Measurements from ENCODE around the gene ALK.

Gene ALK

GRCh38 chr2:29697715-29698114 is 223.7 kb downstream of the ALK start:
- H3K4me1 Mint-ChIP-seq = peaks cover 2% of the 10 kb centered on the region
- H3K27ac Mint-ChIP-seq = no peak overlapping the region
- H3K4me3 Mint-ChIP-seq = no peak overlapping the region
- H3K9me3 Mint-ChIP-seq = no peaks in the 10 kb centered on the region
- peaks cover 2% of the 10 kb centered on the region for H3K27me3 Mint-ChIP-seq
- no peaks in the 10 kb centered on the region for H3K36me3 Mint-ChIP-seq (ENCODE audit: low read depth)
- ATAC-seq (no peak), DNase-seq (no peak)

- no peaks in the 10 kb centered on the region for H3K36me3 Mint-ChIP-seq (ENCODE audit: low read depth)
- ATAC-seq (no peak), DNase-seq (no peak)
- H3K4me1 Mint-ChIP-seq = peaks cover 2% of the 10 kb centered on the region
- no peaks in the 10 kb centered on the region for H3K9me3 Mint-ChIP-seq
- peaks cover 2% of the 10 kb centered on the region for H3K27me3 Mint-ChIP-seq
- no peak overlapping the region for H3K4me3 Mint-ChIP-seq
- no peak overlapping the region for H3K27ac Mint-ChIP-seq
Observed at GRCh38 chr2:29697181-29697580, 224.2 kb downstream of the ALK start.

- no peaks in the 10 kb centered on the region for H3K4me1 Mint-ChIP-seq
- ATAC-seq (no peak), DNase-seq (no peak)
- no peaks in the 10 kb centered on the region for H3K9me3 Mint-ChIP-seq
- H3K27me3 Mint-ChIP-seq = peaks cover 2% of the 10 kb centered on the region
- no peak overlapping the region for H3K27ac Mint-ChIP-seq
- no peak overlapping the region for H3K4me3 Mint-ChIP-seq
- no peaks in the 10 kb centered on the region for H3K36me3 Mint-ChIP-seq (ENCODE audit: low read depth)
Observed at GRCh38 chr2:29694741-29695140, 226.6 kb downstream of the ALK start.

GRCh38 chr2:29691391-29691950 is 229.9 kb downstream of the ALK start:
- H3K36me3 Mint-ChIP-seq (ENCODE audit: low read depth) = no peaks in the 10 kb centered on the region
- H3K4me3 Mint-ChIP-seq = no peak overlapping the region
- no peak overlapping the region for H3K27ac Mint-ChIP-seq
- ATAC-seq (no peak), DNase-seq (no peak)
- H3K27me3 Mint-ChIP-seq = peaks cover 4% of the 10 kb centered on the region
- H3K9me3 Mint-ChIP-seq = no peaks in the 10 kb centered on the region
- no peaks in the 10 kb centered on the region for H3K4me1 Mint-ChIP-seq

- DNase-seq (no peak), ATAC-seq (no peak)
- no peaks in the 10 kb centered on the region for H3K36me3 Mint-ChIP-seq (ENCODE audit: low read depth)
- no peak overlapping the region for H3K27ac Mint-ChIP-seq
- H3K9me3 Mint-ChIP-seq = no peaks in the 10 kb centered on the region
- H3K4me3 Mint-ChIP-seq = no peak overlapping the region
- H3K4me1 Mint-ChIP-seq = no peaks in the 10 kb centered on the region
- H3K27me3 Mint-ChIP-seq = peaks cover 9% of the 10 kb centered on the region
Observed at GRCh38 chr2:29689666-29690065, 231.7 kb downstream of the ALK start.

GRCh38 chr2:29688429-29688828 is 233.0 kb downstream of the ALK start:
- Mint-ChIP-seq H3K4me3 (no peak overlapping the region), H3K4me1 (no peaks in the 10 kb centered on the region), H3K27ac (no peak overlapping the region), H3K27me3 (peaks cover 9% of the 10 kb centered on the region), H3K9me3 (no peaks in the 10 kb centered on the region), H3K36me3 (ENCODE audit: low read depth) (no peaks in the 10 kb centered on the region)
- no peak for ATAC-seq
- DNase-seq = no peak

GRCh38 chr2:29687121-29687520 is 234.3 kb downstream of the ALK start:
- H3K4me1 Mint-ChIP-seq = no peaks in the 10 kb centered on the region
- no peak overlapping the region for H3K4me3 Mint-ChIP-seq
- DNase-seq (no peak), ATAC-seq (no peak)
- no peak overlapping the region for H3K27ac Mint-ChIP-seq
- no peaks in the 10 kb centered on the region for H3K9me3 Mint-ChIP-seq
- H3K27me3 Mint-ChIP-seq = peaks cover 10% of the 10 kb centered on the region
- H3K36me3 Mint-ChIP-seq (ENCODE audit: low read depth) = no peaks in the 10 kb centered on the region

GRCh38 chr2:29676886-29677453 is 244.4 kb downstream of the ALK start:
- DNase-seq = no peak
- no peak overlapping the region for H3K4me3 Mint-ChIP-seq
- no peak overlapping the region for H3K27ac Mint-ChIP-seq
- H3K27me3 Mint-ChIP-seq = peaks cover 13% of the 10 kb centered on the region
- peaks cover 3% of the 10 kb centered on the region for H3K9me3 Mint-ChIP-seq
- H3K36me3 Mint-ChIP-seq (ENCODE audit: low read depth) = no peaks in the 10 kb centered on the region
- H3K4me1 Mint-ChIP-seq = no peaks in the 10 kb centered on the region
- no peak for ATAC-seq

- Mint-ChIP-seq H3K4me3 (no peak overlapping the region), H3K36me3 (ENCODE audit: low read depth) (no peaks in the 10 kb centered on the region), H3K27ac (no peak overlapping the region), H3K4me1 (no peaks in the 10 kb centered on the region), H3K27me3 (no peaks in the 10 kb centered on the region), H3K9me3 (peaks cover 15% of the 10 kb centered on the region)
- no peak for DNase-seq
- no peak for ATAC-seq
Observed at GRCh38 chr2:29664578-29664977, 256.8 kb downstream of the ALK start.

GRCh38 chr2:29663268-29663667 is 258.1 kb downstream of the ALK start:
- no peak overlapping the region for H3K4me3 Mint-ChIP-seq
- H3K9me3 Mint-ChIP-seq = peaks cover 6% of the 10 kb centered on the region
- no peaks in the 10 kb centered on the region for H3K27me3 Mint-ChIP-seq
- H3K27ac Mint-ChIP-seq = no peak overlapping the region
- H3K36me3 Mint-ChIP-seq (ENCODE audit: low read depth) = no peaks in the 10 kb centered on the region
- DNase-seq = no peak
- no peak for ATAC-seq
- H3K4me1 Mint-ChIP-seq = no peaks in the 10 kb centered on the region

GRCh38 chr2:29662861-29663260 is 258.5 kb downstream of the ALK start:
- Mint-ChIP-seq H3K9me3 (peaks cover 4% of the 10 kb centered on the region), H3K4me1 (no peaks in the 10 kb centered on the region), H3K36me3 (ENCODE audit: low read depth) (no peaks in the 10 kb centered on the region), H3K27ac (no peak overlapping the region), H3K27me3 (no peaks in the 10 kb centered on the region), H3K4me3 (no peak overlapping the region)
- no peak for ATAC-seq
- DNase-seq = no peak

- Mint-ChIP-seq H3K4me1 (no peaks in the 10 kb centered on the region), H3K27me3 (peaks cover 2% of the 10 kb centered on the region)
- no peak for DNase-seq
Observed at GRCh38 chr2:29660201-29660600, 261.2 kb downstream of the ALK start.

GRCh38 chr2:29659178-29659577 is 262.2 kb downstream of the ALK start:
- H3K27ac Mint-ChIP-seq = no peak overlapping the region
- H3K27me3 Mint-ChIP-seq = peaks cover 2% of the 10 kb centered on the region
- H3K4me1 Mint-ChIP-seq = no peaks in the 10 kb centered on the region
- H3K4me3 Mint-ChIP-seq = no peak overlapping the region
- no peak for DNase-seq
- no peaks in the 10 kb centered on the region for H3K9me3 Mint-ChIP-seq
- ATAC-seq = no peak
- H3K36me3 Mint-ChIP-seq (ENCODE audit: low read depth) = no peaks in the 10 kb centered on the region

More at GRCh38 chr2:29660201-29660600, 261.2 kb downstream of the ALK start:
- Mint-ChIP-seq H3K27ac (no peak overlapping the region), H3K4me3 (no peak overlapping the region), H3K9me3 (no peaks in the 10 kb centered on the region), H3K36me3 (ENCODE audit: low read depth) (no peaks in the 10 kb centered on the region)
- no peak for ATAC-seq

GRCh38 chr2:29657674-29658073 is 263.7 kb downstream of the ALK start:
- H3K4me3 Mint-ChIP-seq = no peak overlapping the region
- no peaks in the 10 kb centered on the region for H3K4me1 Mint-ChIP-seq
- H3K9me3 Mint-ChIP-seq = peaks cover 4% of the 10 kb centered on the region
- no peak for DNase-seq
- H3K27ac Mint-ChIP-seq = no peak overlapping the region
- ATAC-seq = no peak
- H3K36me3 Mint-ChIP-seq (ENCODE audit: low read depth) = no peaks in the 10 kb centered on the region
- H3K27me3 Mint-ChIP-seq = peaks cover 8% of the 10 kb centered on the region

GRCh38 chr2:29655391-29656086 is 265.8 kb downstream of the ALK start:
- peaks cover 4% of the 10 kb centered on the region for H3K9me3 Mint-ChIP-seq
- H3K36me3 Mint-ChIP-seq (ENCODE audit: low read depth) = no peaks in the 10 kb centered on the region
- DNase-seq (no peak), ATAC-seq (no peak)
- H3K4me1 Mint-ChIP-seq = no peaks in the 10 kb centered on the region
- peaks cover 10% of the 10 kb centered on the region for H3K27me3 Mint-ChIP-seq
- no peak overlapping the region for H3K27ac Mint-ChIP-seq
- no peak overlapping the region for H3K4me3 Mint-ChIP-seq
